Middle frontal gyrus (tissue), 1 donor: Measurements from ENCODE around the gene ARSJ.

Experiments used
- DNase-seq: peaks from one replicate; pipeline ENCODE4 v3.0.0-alpha.2; 2015; ENCODE audit warnings: low spot score; ENCODE audit errors: extremely low spot score

Gene ARSJ

DNA sequence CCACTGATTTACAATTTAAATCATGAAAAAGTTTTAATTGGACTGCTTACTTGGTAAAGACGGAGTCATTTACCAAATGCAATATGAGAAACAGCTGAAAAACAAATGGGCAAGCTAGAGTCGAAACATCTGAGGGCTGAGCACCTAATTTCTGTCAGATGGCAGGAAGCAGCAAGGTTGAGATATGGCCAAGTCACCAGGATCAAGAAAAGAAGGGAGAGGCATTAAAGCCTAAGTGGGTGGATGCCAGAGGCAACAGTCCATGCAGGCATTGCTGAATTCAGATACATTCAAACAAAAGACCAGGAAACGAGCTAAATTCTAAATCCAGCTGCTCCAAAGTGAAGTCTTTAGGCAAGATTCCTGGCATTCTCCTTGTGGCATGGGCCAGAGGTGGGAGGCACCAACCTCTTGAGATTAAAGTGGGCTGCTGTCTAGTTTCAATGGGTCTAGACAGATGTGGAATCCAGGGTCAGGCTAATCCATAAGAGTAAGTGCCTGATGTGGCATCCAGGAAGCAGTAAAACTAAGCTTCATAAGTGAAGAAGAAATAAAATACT is 8.0 kb upstream of the ARSJ start:
- no peak for DNase-seq

DNA sequence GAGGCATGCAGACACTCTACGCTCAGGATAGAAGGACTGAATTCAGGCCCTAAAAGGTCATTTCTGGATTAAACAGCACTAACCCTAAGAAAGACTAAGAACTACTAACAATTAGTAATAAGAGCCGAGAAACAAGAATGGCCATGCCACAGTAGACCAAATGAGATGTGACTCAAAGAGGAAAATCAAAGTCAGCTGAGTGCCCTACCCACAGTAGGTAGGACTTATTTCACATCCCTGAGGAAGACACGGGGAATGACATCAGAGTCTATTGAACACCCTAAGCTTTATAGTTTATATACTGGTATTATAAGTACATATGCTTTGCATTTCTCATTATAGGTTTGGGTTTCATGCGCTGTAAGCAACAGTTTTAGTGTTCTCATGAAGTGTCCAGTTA is 2.7 kb upstream of the ARSJ start:
- no peak for DNase-seq

DNA sequence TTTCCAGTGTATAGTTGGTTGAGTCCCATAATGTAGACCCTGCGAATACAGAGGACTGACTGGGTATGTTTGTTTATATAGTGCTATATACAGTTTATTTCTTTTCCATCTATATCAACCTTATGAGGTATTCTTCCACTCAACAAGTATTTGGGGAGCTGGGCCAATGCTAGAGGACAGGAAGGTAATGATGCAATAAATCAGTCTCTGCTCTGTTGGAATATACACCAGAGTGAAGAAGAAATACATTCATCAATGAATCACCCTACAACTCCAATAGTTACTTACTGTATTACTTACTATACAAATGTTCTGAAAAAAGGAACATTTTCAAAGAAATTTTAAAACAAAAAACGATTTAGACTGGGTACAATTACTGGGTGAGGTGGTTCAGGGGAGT is 2.1 kb upstream of the ARSJ start:
- no peak for DNase-seq

DNA sequence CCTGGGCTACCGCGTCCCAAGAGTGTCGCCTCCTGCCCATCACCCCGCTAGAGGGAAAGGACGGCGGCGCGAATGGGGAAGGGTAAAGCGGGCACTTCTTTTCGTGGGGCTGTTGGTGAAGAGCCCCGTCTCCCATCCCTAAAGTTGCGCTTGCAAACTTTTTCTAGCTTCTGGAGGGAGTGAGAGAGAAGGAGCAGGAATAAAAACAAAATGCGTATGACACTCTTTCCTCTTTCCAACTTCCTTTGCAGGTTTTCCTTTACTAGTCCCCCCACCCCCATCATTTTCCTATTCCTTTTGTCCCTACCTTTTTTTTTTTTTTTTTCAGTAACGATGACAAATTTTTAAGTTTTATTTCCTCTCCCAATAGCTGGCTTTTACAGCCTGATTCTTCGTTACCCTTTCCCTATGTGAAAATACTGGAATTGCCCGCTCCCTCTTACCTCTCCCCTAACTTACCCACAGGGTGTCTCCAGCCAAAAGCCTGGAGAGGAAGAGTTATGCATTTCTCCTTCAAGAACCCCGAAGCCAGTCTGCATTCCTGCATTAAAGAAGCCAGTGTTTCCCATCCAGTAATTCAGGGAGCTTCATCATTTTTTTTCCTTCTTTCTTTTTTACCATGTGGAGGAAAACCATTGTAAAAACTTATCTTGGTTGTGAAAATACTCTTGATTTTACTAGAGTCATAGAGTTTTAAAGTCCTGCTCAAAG is 613 bp upstream of the ARSJ start:
- no peak for DNase-seq

DNA sequence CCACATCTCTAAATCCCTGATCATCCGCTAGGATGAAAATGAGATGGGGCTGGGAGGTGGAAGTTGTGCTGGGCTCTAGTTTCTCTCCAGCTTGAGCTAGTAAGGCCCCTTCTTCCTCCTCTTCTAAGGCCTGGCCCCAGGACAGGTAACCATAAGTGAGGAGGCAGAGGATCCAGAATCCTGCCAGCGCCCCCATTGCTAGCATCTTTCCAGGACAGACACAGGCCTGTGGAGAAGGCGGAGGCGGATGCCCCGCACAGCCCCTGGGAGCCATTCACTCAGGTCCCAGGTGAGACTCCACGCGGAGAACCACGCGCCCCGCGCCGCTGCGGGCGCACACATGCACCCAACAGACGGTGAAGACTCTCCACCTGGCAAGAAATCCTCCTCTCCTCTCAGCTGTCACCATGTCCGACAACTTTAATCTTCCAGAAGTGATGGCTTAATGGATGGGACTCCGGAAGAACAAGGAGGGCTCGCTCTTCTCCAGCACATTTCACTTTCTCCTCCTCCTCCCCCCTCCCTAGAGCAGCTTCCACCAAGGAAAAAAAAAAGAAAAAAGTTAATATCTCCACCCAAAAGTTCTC is 793 bp downstream of the ARSJ start:
- no peak for DNase-seq

DNA sequence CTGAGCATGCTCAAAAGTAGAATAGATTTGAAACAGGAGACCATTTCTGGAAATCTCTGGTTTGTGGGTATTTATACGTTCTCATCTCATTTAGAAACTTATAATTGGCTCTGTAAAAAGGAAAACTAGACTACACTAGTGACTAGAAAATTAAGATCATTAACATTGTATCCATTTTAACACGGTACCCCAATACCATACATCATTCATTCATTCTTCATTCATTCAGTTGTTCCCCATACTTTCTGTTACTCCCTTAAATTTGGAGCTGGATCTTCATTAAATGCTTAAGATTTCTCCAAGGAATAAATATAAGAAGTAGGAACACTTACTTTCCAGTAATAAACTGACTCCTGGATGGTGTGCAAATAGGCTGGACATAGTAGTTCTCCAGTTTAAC is 1.3 kb downstream of the ARSJ start:
- no peak for DNase-seq

DNA sequence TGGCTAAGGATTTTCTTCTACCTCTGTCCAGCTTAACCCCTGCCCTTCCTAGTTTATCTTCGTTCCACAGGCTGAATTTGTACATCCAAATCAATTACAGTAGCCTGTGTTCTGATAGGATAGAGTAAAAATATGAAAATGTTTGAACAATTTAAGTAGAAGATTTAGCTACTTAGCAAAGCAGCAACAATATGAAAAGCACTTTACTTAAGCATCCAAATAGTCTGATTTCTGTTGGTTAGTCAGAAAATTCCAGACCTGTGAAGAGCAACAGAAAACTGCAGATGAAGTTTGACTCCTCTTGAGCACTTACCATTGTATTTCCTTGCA is 2.0 kb downstream of the ARSJ start:
- DNase-seq = no peak

DNA sequence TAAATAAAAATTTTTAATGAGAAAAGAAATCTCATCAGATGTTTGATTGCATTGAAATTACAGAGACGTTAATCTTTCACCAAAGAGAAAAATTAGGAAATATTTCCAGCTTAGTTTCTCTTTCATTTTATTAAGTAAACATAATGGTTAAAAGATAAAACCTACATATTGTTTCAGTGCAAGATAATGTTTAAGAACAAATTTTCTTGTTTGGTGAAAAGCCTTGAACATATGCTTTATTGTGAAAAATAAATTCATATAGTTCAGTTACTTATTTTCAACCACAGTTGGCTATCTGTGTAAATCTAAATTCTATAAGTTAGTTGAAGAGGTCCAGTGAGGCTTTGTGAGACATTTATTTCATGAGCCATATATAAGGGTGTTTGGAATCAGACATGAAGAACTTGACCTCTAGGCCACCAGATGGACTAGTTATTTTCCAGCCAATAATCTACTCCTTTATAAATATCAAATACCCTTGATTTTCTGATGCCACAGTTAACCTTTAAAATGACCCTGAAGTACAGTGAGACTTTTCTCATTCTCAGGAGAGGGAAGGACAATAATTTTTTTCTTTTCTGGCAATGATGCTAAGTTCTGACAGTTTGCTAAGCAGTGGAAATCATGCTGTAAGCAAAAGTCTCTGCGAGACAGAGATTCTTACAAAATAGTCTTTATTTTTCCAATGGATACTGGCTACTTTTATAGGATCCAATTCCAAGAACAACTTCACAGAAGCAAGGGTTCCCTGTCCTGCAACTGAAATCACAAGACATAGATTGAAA is 2.5 kb downstream of the ARSJ start:
- DNase-seq = no peak

DNA sequence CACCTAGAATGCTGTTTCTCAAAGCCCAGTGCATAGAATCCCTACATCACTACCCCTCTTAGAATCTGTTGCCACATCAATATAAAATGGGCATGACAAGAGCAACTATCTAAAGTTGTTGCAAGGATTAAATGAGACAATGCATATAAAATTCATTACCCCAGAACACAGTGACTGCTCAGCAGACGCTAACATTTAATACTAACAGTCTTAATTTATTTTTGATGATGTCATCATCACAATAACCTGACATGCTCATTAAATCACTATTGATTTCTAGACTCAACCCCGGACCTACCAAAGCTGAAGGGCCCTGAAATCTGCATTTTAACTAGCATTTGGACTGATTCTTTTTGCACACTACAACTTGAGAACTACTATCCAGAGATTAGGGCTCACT is 3.9 kb downstream of the ARSJ start:
- no peak for DNase-seq

DNA sequence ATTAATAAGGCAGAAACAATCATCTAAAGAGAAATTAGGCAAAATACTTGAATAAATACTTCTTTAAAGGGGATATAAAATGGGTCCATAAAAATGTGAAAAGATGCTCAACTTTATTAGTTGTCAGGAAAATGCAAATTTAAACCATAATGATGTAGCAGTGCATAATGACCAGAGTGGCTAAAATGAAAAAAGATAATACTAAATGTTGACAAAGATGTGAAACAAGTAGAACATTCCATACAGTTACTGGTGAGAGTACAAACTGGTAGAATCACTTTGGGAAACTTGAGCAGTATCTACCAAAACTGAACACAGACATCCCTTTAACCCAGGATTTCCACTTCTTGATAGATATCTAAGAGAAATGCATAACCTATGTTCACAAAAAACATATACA is 5.0 kb downstream of the ARSJ start:
- no peak for DNase-seq

DNA sequence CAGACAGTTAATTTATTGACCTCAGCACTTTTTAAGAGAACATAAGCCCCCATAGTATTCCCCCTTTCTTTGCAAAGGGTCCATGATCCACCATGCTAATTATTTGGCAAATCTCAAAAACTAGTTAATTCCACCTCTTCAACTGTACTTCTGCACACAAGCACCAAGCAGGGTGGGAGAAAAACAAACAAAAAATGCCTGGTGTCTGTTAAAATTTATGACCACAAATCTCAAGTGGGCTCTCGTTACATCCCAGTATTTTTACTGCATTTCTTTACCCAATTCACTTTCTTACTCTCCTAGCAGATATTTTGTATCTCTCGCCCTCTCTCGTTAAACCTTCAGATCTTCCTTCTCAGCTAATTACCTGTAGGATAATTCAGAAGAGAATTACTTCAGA is 6.1 kb downstream of the ARSJ start:
- DNase-seq = no peak

DNA sequence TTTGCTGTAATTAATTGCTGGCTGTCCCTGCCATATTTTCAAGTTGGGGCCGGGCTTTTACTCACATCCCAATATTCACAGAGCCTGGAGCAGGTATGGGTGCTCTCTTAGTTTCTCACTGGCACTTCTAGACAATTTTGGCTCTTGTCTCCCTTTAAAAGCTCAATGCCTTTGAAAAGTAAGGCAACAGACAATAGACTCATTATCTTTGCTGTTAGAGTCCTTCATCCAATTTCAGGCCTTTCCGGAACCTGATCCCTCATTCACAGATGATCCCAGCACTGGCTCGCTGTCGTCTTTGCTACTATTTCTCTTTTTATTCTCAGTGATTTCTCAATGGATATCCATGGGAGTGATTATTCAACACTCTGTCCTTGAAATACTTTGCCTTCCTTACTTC is 6.7 kb downstream of the ARSJ start:
- no peak for DNase-seq

DNA sequence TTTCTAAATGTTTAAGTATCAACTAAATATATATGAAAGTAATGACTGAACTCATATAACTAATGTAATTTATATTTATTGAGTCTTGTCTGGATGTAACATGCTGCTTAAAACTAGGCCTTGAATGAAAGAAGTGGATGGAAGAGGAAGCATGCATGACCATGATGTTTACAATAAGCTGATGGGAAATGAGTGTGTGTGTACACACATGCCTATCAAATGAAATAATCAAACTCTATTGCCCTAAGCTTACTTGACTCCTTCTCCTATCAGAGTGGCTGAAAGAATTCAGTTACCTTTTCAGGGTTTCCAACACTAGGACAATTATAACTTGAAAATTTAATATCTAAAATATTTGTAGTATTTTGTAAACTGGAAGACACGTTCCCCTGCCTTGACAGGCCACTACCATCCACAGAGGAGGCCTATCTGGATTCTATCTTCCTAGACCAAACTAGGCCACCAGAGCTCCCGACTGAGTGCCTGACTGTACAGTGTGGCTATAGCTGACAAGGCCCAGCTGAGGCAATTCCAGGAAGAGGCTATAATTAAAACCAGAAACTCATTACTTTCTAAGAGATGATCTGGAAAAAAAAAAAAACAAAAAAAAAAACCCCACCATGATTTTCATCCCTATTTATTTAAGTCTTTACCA is 7.6 kb downstream of the ARSJ start:
- no peak for DNase-seq

DNA sequence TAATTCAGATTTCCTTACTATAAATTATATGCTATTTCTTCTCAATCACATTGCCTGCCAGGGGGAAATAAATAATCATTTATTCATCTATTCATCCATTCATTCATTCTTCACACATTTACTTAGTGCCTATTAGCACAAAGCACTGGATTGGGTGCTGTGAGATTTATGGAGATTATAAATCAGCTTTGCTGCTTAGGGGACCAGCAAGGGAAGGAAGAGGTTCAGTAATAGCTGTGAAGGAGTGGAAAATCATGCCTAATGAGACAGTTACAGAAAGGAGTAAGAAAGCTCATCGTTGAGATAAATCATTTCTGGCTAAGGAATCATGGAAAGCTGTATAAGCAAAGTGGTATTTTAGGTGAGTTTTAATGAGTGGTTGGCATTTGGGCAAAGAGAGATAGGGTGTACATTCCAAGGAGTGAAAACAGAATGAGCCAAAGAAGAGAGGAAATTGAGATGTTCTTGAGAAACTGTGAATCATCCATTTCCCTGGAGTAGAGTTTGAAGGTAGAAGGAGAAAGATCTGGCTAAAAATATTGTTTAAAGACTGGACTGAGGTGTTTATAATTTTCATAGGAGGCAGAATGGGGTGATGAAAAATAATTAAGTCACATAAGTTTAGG is 9.6 kb downstream of the ARSJ start:
- DNase-seq = no peak

DNA sequence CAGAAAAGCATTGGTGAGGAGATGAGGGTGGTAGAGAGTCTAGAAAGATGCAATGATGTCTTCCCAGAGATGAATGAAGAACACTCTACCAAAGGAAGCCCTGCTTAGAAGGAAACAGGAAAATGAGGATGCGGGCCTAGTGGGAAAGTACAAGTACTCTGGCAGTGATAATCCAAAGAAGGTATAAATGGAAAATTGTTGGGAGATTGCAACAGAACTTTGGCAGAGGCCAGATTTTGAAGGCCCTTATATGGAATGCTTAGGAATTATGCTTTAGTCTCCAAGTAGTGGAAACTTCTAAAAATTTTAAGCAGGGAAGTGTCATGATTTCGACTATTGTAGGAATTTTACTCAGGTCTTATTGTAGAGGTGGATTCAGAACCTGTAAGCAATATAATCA is 11.0 kb downstream of the ARSJ start:
- no peak for DNase-seq

DNA sequence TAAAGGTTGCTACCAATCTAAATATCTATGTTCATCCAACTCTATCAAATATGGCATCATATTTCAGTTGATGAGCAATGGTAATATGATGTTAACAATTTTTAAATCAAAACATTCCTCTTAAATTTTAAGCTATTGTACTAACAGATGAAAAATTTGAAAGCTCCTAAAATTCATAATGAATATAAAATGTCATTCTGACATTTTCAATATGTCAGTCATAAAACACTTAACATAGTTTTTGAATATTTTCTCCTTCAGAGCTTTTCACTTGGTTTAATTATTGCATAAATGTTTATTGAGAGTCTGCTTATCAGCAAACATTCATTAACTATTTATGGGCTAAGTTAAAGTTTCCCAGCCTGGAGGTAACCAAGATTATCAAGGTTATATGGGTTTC is 11.8 kb downstream of the ARSJ start:
- no peak for DNase-seq

DNA sequence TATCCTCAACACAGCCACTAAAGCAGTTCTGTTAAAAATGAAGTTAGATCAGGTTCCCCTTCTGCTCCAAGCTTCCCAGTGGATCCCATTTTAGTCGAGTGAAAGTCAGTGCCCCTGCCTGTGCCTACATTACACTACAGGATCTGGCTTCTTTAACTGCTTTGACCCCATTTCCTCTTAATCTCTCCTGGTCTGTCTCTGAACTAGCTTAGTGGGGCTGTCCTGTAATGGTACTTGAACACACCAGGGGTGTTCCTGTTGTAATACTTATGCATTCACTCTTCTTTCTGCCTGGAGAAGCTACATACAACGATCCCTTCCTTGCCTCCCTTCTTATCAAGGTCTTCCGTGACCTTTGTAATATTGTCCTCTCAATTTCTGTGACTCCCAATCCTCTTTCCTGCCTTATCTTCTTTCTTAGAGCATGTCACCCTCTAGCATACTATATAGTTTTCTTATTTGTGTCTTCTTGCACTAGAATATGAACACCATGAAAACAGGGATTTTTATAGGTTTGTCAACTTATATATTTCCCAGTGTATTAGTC is 16.7 kb downstream of the ARSJ start:
- DNase-seq = no peak

DNA sequence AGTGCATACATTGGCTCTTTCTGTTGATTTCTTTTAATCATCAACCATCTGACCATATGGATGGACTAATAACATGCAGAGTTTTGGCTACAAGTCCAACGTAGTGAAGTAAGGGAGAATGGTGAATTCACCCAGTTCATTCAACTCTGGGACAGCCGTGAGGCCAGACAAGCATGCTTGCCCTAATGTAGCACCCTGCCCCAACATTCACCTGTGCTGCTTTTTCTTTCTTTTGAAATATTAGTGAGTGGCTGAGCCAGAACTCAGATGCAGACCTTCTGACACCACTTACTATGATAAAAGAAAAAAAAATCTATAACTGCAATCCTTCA is 17.5 kb downstream of the ARSJ start:
- DNase-seq = no peak

DNA sequence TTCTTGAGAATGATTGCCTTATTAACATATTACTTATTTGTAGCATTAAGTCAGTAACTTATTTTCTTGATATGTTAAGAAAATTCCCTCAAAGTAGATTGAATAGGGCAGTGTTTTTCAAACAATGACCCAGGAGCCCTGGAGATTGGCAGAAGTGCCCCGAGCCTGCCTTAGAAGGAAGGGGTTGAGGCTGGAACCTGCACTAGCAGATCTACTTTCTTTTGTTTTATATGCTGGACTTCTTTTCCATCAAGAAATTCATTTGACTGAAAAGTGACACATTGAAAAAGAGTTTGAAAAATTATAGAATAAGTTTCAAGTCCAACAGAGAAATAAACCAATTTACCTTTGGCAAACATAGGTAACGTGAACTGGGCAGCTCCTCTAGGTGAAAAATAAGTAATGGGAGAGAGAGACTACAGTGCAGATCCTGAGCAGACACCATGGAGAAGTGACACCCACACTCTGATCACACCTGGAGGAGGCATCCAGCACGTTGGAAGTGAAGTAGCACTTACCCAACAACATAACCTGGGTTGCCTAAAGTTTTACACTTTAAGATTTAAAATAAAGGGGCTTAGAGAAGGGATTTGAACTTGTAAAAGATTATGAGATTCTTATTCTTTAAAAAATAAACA is 18.6 kb downstream of the ARSJ start:
- DNase-seq = no peak

DNA sequence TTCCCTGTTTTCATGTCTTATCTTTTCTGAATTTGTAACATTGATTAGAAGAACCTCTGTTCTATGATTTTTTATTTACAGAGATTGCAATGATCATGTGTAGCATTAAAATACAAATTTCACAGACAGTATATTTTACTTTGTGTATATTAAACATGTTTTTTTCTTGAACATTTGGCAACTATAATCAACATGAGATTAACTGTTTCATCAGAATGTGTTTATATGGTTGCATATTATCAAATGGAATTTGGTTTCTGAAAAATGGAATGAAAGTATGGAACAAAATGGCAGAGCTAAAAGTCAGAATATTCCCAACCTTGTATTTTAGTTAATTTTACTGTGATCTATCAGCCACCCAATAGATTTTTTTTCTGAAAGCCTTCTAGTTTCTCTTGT is 19.9 kb downstream of the ARSJ start:
- DNase-seq = no peak
